ENCODE results near the gene SPAG9.
"Not testable (repeated sequence)": the region's sequence is repeated elsewhere in the genome, so short reads cannot be mapped to it uniquely, and the experiment has no call there.

Gene SPAG9

GRCh38 chr17:51132964-51133319 is 12.3 kb upstream of the SPAG9 start:
- no peak for DNase-seq (ENCODE audit: low read depth in 2 of 2)

GRCh38 chr17:51128076-51128475 is 7.4 kb upstream of the SPAG9 start:
- DNase-seq (ENCODE audit: low read depth in 2 of 2) = no peak

GRCh38 chr17:51124640-51125503 is 4.2 kb upstream of the SPAG9 start:
- DNase-seq (ENCODE audit: low read depth in 2 of 2) = no peak

GRCh38 chr17:51122473-51123115 is 1.9 kb upstream of the SPAG9 start:
- not testable (repeated sequence) for DNase-seq (ENCODE audit: low read depth in 2 of 2)

- DNase-seq (ENCODE audit: low read depth in 2 of 2) = peak; percentile 73 to 82
Observed at GRCh38 chr17:51121620-51122472, 1.2 kb upstream of the SPAG9 start.

- DNase-seq (ENCODE audit: low read depth in 2 of 2) = peak in 1 of 2 donors; percentile 26
Observed at GRCh38 chr17:51120357-51120738, 320 bp downstream of the SPAG9 start.

GRCh38 chr17:51119415-51120356 is 982 bp downstream of the SPAG9 start:
- peak in 1 of 2 donors; percentile 7 for DNase-seq (ENCODE audit: low read depth in 2 of 2)

GRCh38 chr17:51118330-51119195 is 2.1 kb downstream of the SPAG9 start:
- no peak for DNase-seq (ENCODE audit: low read depth in 2 of 2)

GRCh38 chr17:51115179-51115578 is 5.5 kb downstream of the SPAG9 start:
- DNase-seq (ENCODE audit: low read depth in 2 of 2) = no peak

- not testable (repeated sequence) for DNase-seq (ENCODE audit: low read depth in 2 of 2)
Observed at GRCh38 chr17:51112303-51113222, 8.1 kb downstream of the SPAG9 start.

- no peak for DNase-seq (ENCODE audit: low read depth in 2 of 2)
Observed at GRCh38 chr17:51107778-51108177, 12.9 kb downstream of the SPAG9 start.

GRCh38 chr17:51103451-51103850 is 17.2 kb downstream of the SPAG9 start:
- no peak for DNase-seq (ENCODE audit: low read depth in 2 of 2)

- DNase-seq (ENCODE audit: low read depth in 2 of 2) = no peak
Observed at GRCh38 chr17:51103050-51103449, 17.6 kb downstream of the SPAG9 start.

GRCh38 chr17:51097708-51098446 is 22.8 kb downstream of the SPAG9 start:
- DNase-seq (ENCODE audit: low read depth in 2 of 2) = no peak

GRCh38 chr17:51091635-51092034 is 29.0 kb downstream of the SPAG9 start:
- DNase-seq (ENCODE audit: low read depth in 2 of 2) = no peak

- DNase-seq (ENCODE audit: low read depth in 2 of 2) = not testable (repeated sequence)
Observed at GRCh38 chr17:51088868-51089267, 31.8 kb downstream of the SPAG9 start.

GRCh38 chr17:51088287-51088686 is 32.4 kb downstream of the SPAG9 start:
- no peak for DNase-seq (ENCODE audit: low read depth in 2 of 2)

GRCh38 chr17:51087072-51087757 is 33.5 kb downstream of the SPAG9 start:
- DNase-seq (ENCODE audit: low read depth in 2 of 2) = no peak
